Measurements from ENCODE around the gene TRIM63. TPM values are rescaled to one million over a fixed set of nuclear protein-coding genes. Genes with fewer than 3 reads are reported as not detected.

The TRIM63 gene
- total and polyA plus RNA-seq, 9 of the 15 experiments (the other 6 are each of a cell fraction or from before 2014, with no cell fraction given) = 0.08 to 0.57 (median 0.36) TPM

- TF ChIP-seq ZNF766 (CRISPR knock-in tag; conservative IDR thresholded peaks at IDR 0.05) (no peak), SREBF2 (CRISPR knock-in tag; IDR thresholded peaks at IDR 0.05) (no peak), NFE2 (IDR thresholded peaks at IDR 0.05; ENCODE audit: low read depth) (peak; percentile 5; the same call in 1 of the 2 replicates), TGIF2 (CRISPR knock-in tag; IDR thresholded peaks at IDR 0.05) (no peak), RBM39 (optimal IDR thresholded peaks at IDR 0.05; ENCODE audit: low read depth, low read length) (no peak), EWSR1 (IDR thresholded peaks at IDR 0.05; ENCODE audit: borderline replicate concordance, low read depth, partially characterized antibody) (no peak), PHTF2 (CRISPR knock-in tag; IDR thresholded peaks at IDR 0.05) (no peak), MLX (CRISPR knock-in tag; conservative IDR thresholded peaks at IDR 0.05) (no peak), ZNF445 (CRISPR knock-in tag; IDR thresholded peaks at IDR 0.05; ENCODE audit: low read depth) (no peak), ELF4 (CRISPR knock-in tag; IDR thresholded peaks at IDR 0.05) (no peak), SMARCE1 (IDR thresholded peaks at IDR 0.05) (no peak), NR2C1 (IDR thresholded peaks at IDR 0.05) (no peak), NR2C1 (tag; IDR thresholded peaks at IDR 0.05) (no peak), KAT7 (CRISPR knock-in tag; IDR thresholded peaks at IDR 0.05; ENCODE audit: borderline replicate concordance) (no peak), PYGO2 (tag; IDR thresholded peaks at IDR 0.05) (no peak), TRIM25 (IDR thresholded peaks at IDR 0.05; ENCODE audit: borderline replicate concordance) (no peak), ESRRA (IDR thresholded peaks at IDR 0.05; ENCODE audit: borderline replicate concordance, low read depth) (no peak), ILF3 (IDR thresholded peaks at IDR 0.05; ENCODE audit: borderline replicate concordance) (no peak), MCM3 (IDR thresholded peaks at IDR 0.05) (no peak), PHB (CRISPR knock-in tag; IDR thresholded peaks at IDR 0.05) (no peak), FOXA1 (IDR thresholded peaks at IDR 0.05; ENCODE audit: borderline replicate concordance) (no peak), ZNF398 (CRISPR knock-in tag; IDR thresholded peaks at IDR 0.05) (no peak), KDM4B (IDR thresholded peaks at IDR 0.05; ENCODE audit: borderline replicate concordance in 2 of 2, low read depth in 1 of 2) (no peak)
- TF ChIP-seq, protein P1, sequence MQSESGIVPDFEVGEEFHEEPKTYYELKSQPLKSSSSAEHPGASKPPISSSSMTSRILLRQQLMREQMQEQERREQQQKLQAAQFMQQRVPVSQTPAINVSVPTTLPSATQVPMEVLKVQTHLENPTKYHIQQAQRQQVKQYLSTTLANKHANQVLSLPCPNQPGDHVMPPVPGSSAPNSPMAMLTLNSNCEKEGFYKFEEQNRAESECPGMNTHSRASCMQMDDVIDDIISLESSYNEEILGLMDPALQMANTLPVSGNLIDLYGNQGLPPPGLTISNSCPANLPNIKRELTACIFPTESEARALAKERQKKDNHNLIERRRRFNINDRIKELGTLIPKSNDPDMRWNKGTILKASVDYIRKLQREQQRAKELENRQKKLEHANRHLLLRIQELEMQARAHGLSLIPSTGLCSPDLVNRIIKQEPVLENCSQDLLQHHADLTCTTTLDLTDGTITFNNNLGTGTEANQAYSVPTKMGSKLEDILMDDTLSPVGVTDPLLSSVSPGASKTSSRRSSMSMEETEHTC (IDR thresholded peaks at IDR 0.05) = no peak
Measured at GRCh38 chr1:26027716-26028489, 39.5 kb downstream of the TRIM63 start (continued).
